K562 (cell line): ENCODE data around the gene RNF141.

Experiments used
- GTF2A2 ChIP-seq: IDR thresholded peaks from 2 replicates; pipeline ENCODE4 v1.6.1; 2016; ENCODE audit warnings: mild to moderate bottlenecking, missing genetic modification characterization, missing compliant biosample characterization
- ZNF77 ChIP-seq: fragments of 250-450 bp; sonication (Bioruptor Pico); IDR thresholded peaks from 2 replicates; pipeline ENCODE4 v1.5.0; 2020
- TF ChIP-seq, protein P1 (sequence below), 3 experiments: IDR thresholded peaks in 2 of 3; conservative IDR thresholded peaks in 1 of 3; 2 replicates each; pipeline ENCODE4 v1.5.1; 2011 to 2012; ENCODE audit warnings: low read length in 3 of 3, mild to moderate bottlenecking in 3 of 3, control low read depth in 2 of 3, improper control_type of control experiment in 1 of 3, inconsistent platforms in 1 of 3, low read depth in 1 of 3, mixed read lengths in 1 of 3, moderate library complexity in 1 of 3; ENCODE audit not compliant: insufficient read depth in 2 of 3

DNA sequence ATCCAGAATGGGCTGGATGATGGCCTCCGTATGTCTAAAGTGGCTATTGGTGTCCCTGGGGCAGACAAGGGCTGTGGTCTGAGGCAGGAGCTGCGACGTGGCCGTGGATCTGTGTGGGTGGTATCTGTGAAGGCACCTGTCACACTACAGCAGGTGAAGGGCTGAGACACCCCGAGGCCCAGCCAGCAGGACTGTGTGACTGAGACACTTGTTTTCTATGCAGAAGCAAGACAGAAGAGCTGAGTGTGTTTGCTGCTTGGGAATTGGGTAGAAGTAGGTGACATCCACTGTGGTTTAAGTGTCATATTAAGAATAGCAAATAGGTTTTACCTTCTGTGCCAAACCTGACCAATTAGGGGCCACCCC, 51.0 kb downstream of the RNF141 start:
- no peak for TF ChIP-seq ZNF77 (CRISPR knock-in tag)
- no peak for TF ChIP-seq GTF2A2
- TF ChIP-seq, protein P1, sequence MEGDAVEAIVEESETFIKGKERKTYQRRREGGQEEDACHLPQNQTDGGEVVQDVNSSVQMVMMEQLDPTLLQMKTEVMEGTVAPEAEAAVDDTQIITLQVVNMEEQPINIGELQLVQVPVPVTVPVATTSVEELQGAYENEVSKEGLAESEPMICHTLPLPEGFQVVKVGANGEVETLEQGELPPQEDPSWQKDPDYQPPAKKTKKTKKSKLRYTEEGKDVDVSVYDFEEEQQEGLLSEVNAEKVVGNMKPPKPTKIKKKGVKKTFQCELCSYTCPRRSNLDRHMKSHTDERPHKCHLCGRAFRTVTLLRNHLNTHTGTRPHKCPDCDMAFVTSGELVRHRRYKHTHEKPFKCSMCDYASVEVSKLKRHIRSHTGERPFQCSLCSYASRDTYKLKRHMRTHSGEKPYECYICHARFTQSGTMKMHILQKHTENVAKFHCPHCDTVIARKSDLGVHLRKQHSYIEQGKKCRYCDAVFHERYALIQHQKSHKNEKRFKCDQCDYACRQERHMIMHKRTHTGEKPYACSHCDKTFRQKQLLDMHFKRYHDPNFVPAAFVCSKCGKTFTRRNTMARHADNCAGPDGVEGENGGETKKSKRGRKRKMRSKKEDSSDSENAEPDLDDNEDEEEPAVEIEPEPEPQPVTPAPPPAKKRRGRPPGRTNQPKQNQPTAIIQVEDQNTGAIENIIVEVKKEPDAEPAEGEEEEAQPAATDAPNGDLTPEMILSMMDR (IDR thresholded peaks at IDR 0.05 in 2 of 3, conservative IDR thresholded peaks at IDR 0.05 in 1 of 3; ENCODE audit: insufficient read depth in 2 of 3, low read depth in 1 of 3, low read length in 3 of 3), result no peak
